Colonic mucosa (tissue), 4 donors: Measurements from ENCODE around the gene NDRG3. TPM values are rescaled to one million over a fixed set of nuclear protein-coding genes. Genes with fewer than 3 reads are reported as not detected.

Experiments used
- DNase-seq: peaks from one replicate; pipeline ENCODE4 v3.0.0-alpha.2; 2020
- H3K27ac ChIP-seq: fragments of 200-600 bp; one replicate; pipeline ENCODE4 v1.8.0; 2021
- H3K27me3 ChIP-seq: fragments of 200-600 bp; one replicate; pipeline ENCODE4 v1.8.0; 2021
- H3K36me3 ChIP-seq: fragments of 200-600 bp; one replicate; pipeline ENCODE4 v1.8.0; 2021
- H3K4me1 ChIP-seq: fragments of 200-600 bp; one replicate; pipeline ENCODE4 v1.8.0; 2021; ENCODE audit warnings: mild to moderate bottlenecking
- H3K4me3 ChIP-seq: fragments of 200-600 bp; one replicate; pipeline ENCODE4 v1.8.0; 2021
- H3K9ac ChIP-seq, 2 donors: one replicate each; pipeline ENCODE4 v1.7.0; 2013; ENCODE audit warnings: control low read depth in 2 of 2, low read depth in 2 of 2, low read length in 2 of 2
- H3K9me3 ChIP-seq: fragments of 200-600 bp; one replicate; pipeline ENCODE4 v1.8.0; 2021
- intact Hi-C: fragments of 100-400 bp; cut with DNase I; formaldehyde crosslinking; loops from one replicate; pipeline ENCODE4 v1.14.1; 2022
- total RNA-seq, 2 donors: library from RNA; stranded (reverse); fragmentation: NEBNext Ultra II Directional in 1 of 2; extraction: Animal tissue kit (Norgen Biotek cat#: 25700) in 1 of 2; gene quantifications; one replicate each; pipeline ENCODE4 v1.2.1, GENCODE V29; 2021
- TF ChIP-seq, protein P1 (sequence below): fragments of 200-600 bp; IDR thresholded peaks from one replicate; pipeline ENCODE4 v1.8.0; 2022; ENCODE audit warnings: antibody characterized with exemption, mild to moderate bottlenecking
- donor health status: healthy.
- donor health status: DM: no; HTN: no; CAD: no.
- donor health status: DM: no; HTN: no; CAD: no.

The NDRG3 gene
- total RNA-seq, 2 donors from 2014 or later, result 30.0 to 32.0 TPM

DNA sequence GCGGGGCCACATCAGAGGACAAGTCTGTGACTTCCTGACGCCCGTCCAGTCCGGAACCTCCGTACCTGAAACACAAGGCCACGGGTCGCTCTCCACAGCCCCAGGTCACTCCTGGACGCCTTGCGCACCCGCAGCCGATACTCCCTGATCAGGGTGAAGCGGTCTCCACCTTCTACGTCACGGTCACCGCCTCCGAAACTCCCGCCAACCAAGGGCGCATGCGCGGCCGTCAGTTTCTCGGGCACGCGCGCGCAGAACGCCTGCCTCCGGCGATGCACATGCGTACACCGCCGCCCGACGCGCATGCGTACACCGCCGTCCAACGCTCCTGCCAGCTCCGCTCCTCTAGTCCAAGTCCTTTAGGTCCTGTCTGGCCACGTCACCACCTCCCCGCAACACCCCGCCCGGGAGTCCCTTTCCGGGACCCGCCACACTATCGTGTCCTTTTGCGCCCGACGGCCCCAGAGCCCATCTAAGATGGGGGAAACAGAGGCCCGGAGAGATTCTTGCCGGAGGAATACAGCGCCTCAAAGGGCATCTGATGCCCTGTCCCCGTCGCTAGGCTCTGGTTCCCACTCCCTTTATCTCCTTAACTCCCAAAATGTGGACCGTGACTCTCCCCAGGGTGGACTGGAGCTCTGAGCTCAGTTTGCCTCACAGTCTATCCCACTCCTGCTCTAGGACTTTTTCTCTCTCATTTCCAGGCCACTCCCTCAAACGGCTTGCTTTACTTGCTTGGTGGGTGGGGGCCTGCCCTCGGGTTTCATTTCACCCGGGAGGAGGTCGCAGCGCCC lies 27.9 kb upstream of the NDRG3 start, which contains the start of gene DSN1:
DSN1 (minus strand) TSS at position 167 of the 794 bp plus-strand sequence. CDS start 2,305 bp downstream, outside the sequence.
- Histone ChIP-seq H3K9me3 (no peaks in the 10 kb centered on the region), H3K4me1 (peaks cover 10% of the 10 kb centered on the region), H3K36me3 (no peaks in the 10 kb centered on the region), H3K27me3 (no peaks in the 10 kb centered on the region), H3K4me3 (peak within 1 kb of the TSS; percentile 58), H3K9ac (peak within 1 kb of the TSS; percentile 92 to 95), H3K27ac (peak within 1 kb of the TSS; percentile 89)
- TF ChIP-seq, protein P1, sequence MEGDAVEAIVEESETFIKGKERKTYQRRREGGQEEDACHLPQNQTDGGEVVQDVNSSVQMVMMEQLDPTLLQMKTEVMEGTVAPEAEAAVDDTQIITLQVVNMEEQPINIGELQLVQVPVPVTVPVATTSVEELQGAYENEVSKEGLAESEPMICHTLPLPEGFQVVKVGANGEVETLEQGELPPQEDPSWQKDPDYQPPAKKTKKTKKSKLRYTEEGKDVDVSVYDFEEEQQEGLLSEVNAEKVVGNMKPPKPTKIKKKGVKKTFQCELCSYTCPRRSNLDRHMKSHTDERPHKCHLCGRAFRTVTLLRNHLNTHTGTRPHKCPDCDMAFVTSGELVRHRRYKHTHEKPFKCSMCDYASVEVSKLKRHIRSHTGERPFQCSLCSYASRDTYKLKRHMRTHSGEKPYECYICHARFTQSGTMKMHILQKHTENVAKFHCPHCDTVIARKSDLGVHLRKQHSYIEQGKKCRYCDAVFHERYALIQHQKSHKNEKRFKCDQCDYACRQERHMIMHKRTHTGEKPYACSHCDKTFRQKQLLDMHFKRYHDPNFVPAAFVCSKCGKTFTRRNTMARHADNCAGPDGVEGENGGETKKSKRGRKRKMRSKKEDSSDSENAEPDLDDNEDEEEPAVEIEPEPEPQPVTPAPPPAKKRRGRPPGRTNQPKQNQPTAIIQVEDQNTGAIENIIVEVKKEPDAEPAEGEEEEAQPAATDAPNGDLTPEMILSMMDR, result no peak
- DNase-seq, result peak; percentile 99
- intact Hi-C loops, result no loop called here

GRCh38 chr20:36773107-36773596 lies 27.3 kb upstream of the NDRG3 start:
- peak overlapping the region; percentile 89 for H3K27ac ChIP-seq
- no peaks in the 10 kb centered on the region for H3K9me3 ChIP-seq
- peak overlapping the region; percentile 80 to 95 for H3K9ac ChIP-seq
- H3K27me3 ChIP-seq, result no peaks in the 10 kb centered on the region
- peak overlapping the region; percentile 58 for H3K4me3 ChIP-seq
- intact Hi-C loops, result no loop called here
- H3K36me3 ChIP-seq, result no peaks in the 10 kb centered on the region
- peaks cover 10% of the 10 kb centered on the region for H3K4me1 ChIP-seq
- no peak for DNase-seq
- TF ChIP-seq, protein P1, result no peak

- Histone ChIP-seq H3K27ac (no peak overlapping the region), H3K4me3 (no peak overlapping the region), H3K9me3 (no peaks in the 10 kb centered on the region), H3K27me3 (no peaks in the 10 kb centered on the region), H3K9ac (no peak overlapping the region), H3K36me3 (no peaks in the 10 kb centered on the region), H3K4me1 (peaks cover 10% of the 10 kb centered on the region)
- DNase-seq, result no peak
- intact Hi-C loops, result no loop called here
- TF ChIP-seq, protein P1, result no peak
These were observed 24.8 kb upstream of the NDRG3 start for GRCh38 chr20:36770680-36771079.

GRCh38 chr20:36768768-36769430 lies 23.0 kb upstream of the NDRG3 start:
- TF ChIP-seq, protein P1, result no peak
- H3K4me3 ChIP-seq, result no peak overlapping the region
- DNase-seq, result no peak
- no peak overlapping the region for H3K9ac ChIP-seq
- no peaks in the 10 kb centered on the region for H3K27me3 ChIP-seq
- H3K27ac ChIP-seq, result no peak overlapping the region
- H3K9me3 ChIP-seq, result no peaks in the 10 kb centered on the region
- intact Hi-C loops, result no loop called here
- H3K4me1 ChIP-seq, result peaks cover 10% of the 10 kb centered on the region
- no peaks in the 10 kb centered on the region for H3K36me3 ChIP-seq

DNA sequence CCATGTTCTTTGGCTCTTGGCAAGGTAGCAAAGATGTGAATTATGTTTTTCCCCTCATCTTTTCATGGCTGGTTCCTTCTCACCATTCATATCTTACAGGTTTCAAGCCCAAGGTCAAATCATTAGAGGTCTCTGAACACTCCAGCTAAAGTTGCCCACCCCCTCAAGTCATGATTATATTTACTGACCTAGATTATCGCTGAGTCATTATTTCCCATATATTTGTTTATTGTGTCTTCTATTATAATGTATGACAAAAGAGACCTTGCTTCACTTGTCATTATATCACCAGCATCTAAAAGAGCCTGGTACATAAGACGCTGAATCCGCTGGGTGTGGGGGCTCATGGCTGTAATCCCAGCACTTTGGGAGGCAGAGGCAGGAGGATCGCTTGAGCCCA lies 15.2 kb upstream of the NDRG3 start:
- H3K9me3 ChIP-seq, result no peaks in the 10 kb centered on the region
- H3K4me3 ChIP-seq, result no peak overlapping the region
- intact Hi-C loops, result no loop called here
- H3K36me3 ChIP-seq, result no peaks in the 10 kb centered on the region
- no peaks in the 10 kb centered on the region for H3K27me3 ChIP-seq
- no peak for DNase-seq
- TF ChIP-seq, protein P1, result no peak
- H3K9ac ChIP-seq, result no peak overlapping the region
- no peak overlapping the region for H3K27ac ChIP-seq
- H3K4me1 ChIP-seq, result no peaks in the 10 kb centered on the region
